Bone marrow (tissue), 2 donors: Measurements from ENCODE around the gene RRAD.

Experiments
- DNase-seq, 2 donors: peaks; one replicate each; lab custom pipeline; 2025; lab: John Stamatoyannopoulos, UW

The RRAD gene

DNA sequence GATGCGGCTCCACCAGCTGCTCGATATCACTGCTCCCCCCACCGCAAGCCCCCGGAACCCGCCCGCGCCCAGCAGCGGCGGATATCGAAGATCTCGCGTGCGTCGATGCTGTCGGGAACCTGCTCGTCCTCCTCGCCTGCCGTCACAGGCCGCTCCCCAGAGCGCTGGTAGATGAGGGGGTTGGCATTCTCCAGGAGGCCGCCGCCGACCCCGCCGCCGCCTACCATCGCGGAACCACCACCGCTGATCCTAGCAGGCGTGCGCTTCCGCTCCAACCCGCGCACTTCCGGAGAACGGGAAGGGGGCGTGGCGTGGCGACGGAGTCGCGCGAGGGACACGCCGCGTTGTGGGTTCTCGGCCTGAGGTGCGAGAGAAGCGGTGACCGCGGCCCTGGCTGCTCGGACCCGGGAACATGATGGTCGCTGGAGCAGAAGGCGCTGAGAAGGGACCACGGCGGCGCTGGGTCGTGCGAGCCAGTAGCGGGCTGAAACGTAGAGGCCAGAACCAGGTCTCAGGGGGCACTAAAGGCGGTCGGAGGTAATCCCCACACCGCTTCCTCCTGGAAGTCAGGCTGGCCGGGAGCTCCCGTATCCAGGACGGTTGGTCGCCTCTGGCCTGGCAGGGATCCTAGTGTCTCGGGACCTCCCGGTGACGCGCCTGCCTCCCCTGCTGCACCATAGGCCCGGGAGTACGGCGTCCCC, 9.0 kb upstream of the RRAD start, which contains the start of gene CIAO2B:
CIAO2B (minus strand) TSS at position 265 of the 701 bp plus-strand sequence; CDS start at position 227, 38 bp downstream.
- peak; percentile 57 to 74 for DNase-seq

DNA sequence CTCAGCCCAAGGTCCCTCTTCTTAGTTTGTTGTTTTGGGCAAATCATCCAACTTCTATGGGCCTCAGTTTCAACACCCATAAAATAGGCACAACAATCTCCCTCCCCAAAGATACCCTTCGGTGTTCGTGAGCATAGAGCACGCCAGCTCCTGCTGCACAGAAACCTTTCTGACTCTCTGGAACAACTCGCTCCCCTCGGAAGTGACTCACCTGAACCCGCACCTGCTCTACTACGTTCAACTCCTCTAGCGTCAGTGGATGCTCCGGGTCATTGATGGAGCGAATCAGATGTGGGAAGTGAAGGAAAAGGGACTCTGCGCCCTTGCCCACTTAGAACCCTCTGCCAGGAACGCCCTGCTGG, 8.4 kb upstream of the RRAD start:
- DNase-seq, result no peak

DNA sequence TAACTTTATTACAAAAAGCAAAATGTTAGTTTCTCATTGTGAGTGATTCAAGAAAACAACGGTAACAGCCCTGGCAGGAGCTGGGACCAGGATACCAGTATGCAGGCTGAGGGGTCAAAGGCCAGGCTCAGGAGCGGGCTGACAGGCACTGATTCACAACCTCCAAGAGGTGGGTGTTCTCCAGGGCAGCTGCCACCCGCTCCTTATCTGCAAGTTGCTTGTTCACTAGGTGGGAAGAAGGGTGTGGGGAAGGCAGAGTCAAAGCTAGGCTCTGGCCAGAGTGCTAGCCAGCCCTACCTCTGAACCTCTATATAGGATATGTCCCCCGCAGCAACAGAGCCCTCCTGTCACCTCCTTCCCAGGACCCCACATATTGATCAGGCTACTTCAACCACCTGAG, 6.7 kb upstream of the RRAD start:
- no peak for DNase-seq

DNA sequence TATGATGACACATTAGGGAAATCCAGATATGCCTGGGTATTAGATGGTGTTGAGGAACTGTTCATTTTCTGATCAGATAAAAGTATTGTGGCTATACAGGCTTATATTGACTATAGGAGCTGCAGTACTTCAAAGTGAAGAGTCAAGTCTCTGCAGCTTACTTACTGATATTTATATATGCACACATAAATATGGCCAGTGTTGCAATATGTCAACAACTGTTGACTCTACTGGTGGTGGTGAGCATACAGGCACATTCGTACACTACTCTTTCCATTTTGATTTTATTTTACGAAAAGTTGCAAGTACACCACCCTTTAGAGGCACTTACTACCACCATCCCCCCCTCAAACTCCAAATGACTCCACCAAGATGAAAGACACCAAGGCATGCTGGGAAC, 6.3 kb upstream of the RRAD start:
- no peak for DNase-seq

DNA sequence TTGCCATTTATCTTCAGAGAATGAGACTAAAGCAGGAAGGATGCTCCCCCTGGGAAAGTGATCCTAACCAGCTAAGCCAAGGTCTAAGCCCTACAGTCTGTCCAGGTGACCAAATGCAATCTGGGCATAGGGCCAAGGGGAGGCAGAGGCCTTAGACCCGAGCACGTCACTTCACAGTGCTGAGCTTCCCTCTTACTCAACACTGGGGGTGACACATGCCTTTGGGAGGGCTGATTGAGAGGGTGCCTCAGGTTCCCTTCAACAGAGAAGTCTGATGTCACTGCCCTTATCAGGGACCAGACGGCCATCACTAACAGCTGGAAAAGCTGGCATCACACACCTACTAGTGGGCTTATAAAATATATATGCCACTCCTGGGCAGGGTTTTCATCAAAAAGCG, 4.9 kb upstream of the RRAD start:
- no peak for DNase-seq

DNA sequence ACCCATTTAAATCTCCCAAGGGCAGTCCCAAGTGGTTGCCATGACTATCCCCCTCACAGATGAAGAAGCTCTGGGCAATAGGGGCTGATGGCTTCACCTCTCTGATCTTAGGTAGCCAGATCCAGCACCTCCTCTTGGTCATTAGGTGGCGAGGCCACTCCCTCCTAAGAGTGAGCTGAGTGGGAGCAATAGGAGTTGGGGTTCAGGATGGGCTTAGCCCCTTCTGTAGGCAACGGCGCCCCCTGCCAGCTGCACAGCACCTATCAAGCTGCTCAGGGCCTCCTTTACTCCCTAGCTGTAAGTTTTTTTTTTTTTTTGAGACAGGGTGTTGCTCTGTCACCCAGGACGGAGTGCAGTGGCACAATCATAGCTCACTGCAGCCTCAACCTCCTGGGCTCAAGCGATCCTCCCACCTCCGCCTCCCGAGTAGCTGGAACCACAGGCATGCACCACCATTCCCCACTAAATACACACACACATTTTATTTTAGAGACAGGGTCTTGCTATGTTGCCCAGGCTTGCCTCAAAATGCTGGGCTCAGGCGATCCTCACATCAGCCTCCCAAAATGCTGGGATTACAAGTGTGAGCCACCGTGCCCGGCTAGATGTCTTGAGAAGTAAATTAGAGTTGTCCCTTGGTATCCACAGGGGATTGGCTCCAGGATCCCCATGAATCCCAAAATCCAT, 3.5 kb upstream of the RRAD start:
- DNase-seq, result no peak

DNA sequence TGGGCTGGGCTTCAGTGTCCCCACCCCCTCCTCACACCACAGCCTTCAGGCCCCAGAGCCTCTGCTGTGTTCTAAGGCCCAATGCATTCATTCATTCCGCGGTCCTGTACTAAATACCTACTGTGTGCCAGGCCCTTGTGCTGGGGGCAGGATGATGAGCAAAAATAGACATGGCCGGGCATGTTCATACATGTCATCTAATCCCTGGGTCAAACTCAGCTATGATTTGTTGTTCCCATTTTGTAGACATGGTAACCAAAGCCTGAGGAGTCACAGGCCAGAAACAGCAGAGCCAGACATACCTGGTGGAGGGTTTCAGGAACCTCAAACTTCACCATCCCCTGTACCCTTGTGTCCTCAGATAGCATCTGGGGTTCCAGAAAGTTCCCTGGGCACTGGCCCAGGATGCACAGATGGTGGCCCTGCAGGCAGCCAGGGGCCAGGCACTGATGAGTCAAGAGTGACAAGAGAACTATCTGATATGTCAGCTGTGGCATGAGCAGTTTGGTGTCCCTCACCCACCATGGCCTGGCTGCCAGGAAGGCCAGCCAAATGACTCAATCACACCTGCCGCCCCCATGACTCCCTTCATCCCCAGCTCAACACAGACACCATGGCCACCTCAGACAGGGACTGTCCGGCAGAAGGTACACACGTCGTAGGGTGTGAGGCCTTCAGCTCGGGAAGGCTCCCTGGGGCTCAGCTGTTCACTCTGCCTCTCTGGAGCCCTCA, 2.7 kb upstream of the RRAD start:
- no peak for DNase-seq

DNA sequence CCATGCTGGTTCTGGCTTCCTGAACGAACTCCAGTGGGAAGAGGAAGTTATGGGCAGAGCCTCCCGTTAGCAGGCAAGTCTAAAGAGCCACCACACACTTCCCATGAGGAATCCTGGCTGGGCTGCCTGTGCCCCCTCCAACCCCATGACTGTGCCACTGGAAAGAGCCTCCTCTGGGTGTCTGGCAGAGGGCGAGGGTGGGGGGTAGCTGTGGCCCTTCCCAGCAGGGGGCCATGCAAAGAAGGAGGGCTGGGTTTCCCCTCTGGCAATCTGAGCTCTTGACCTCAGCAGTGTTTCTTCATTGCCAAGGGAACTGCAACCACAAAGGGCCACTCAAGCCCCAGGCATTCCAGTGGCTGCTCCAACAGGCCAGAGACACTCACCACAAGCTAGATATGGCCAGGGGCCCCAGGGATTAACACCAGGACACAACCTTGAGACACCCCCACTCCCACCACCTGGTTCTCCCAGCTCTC, 1.7 kb upstream of the RRAD start:
- no peak for DNase-seq

DNA sequence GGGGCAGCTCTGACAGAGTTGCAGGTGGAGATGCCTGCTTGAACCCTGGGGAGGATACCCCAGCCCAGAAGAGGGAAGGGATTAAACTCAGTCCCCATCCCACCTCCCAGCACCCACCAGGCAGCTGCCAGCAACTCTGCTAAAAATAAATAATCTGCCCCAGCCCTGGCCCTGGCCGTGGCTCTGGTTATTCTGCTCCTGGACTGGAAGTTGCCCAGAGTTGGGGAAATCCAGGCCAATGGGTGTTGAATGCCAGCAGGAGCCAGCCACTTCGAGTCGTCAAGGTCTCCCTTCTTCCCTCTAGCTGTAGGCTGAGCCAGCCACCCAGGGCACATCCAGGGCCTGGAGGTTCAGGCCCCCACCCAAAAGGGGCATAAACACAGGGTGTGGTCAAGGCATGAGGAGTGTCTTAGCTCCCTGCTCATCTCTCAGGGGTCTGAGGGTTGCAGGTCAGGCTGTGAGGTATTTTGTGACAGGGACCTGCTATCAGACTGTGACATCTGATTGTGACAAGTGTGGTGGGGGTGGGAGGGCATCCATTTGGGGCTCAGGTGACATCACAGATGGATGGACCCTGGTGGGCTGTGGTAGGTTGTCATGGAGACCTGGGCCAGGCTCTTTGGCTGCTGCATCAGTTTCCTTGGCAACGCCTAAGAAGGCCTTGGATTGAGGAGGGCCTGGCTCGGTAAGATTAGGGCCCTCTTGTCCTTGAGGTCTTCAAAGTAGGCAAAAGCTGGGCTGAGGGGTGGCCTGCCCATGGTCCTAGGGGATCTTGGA, 1.0 kb upstream of the RRAD start:
- no peak for DNase-seq

DNA sequence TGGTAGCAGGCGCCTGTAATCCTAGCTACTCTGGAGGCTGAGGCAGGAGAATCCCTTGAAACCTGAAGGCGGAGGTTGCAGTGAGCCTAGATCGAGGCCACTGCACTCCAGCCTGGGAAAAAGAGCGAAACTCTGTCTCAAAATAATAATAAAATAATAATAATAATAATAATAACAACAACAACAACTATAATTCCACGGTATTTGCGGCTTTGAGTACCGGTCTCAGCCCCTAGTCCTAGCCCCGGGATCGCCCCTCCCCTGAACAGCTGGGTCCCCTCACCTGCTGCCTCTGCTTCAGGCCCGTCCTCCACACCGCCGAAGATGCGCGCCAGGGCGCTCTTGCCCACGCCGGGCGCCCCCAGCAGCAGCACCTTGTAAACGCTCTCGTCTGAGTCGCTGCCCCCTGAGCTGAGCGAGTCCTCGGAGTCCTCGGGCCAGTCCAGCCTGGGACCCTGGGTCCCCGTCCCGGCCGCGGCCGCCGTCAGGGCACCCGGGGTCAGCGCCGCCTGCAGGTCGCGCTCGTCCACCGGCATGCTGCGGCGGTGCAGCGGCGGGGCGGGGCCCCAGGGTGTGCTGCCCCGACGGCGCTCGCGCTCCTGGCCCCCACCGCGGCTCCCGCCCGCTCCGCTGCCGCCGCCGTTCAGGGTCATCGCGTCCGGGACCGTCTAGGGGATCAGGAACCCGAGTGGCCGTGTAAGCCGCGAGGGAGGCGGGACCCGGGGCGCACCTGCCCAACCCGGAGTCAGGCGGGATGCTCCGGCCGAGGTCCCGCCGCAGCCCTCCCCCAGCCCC, 611 bp downstream of the RRAD start:
- DNase-seq, result no peak

DNA sequence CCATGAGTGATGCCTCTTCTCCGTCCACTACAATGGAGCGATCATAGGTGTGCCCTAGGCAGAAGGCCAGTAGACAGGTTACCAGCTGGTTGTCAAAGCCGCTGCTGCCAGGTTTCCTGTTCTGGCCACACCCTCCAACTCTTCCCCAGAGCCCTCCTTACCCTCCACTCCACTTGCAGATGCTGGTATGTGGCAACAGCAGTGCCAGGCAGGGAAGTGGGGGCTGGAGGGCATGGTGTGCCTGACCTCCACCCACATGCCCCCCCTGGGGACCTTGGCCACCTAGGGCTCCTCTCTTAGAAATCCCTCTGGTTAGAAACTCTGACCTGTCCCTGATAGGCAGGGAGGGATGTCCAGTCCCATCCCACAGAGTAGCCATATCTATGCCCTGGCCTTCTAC, 1.5 kb downstream of the RRAD start:
- no peak for DNase-seq

DNA sequence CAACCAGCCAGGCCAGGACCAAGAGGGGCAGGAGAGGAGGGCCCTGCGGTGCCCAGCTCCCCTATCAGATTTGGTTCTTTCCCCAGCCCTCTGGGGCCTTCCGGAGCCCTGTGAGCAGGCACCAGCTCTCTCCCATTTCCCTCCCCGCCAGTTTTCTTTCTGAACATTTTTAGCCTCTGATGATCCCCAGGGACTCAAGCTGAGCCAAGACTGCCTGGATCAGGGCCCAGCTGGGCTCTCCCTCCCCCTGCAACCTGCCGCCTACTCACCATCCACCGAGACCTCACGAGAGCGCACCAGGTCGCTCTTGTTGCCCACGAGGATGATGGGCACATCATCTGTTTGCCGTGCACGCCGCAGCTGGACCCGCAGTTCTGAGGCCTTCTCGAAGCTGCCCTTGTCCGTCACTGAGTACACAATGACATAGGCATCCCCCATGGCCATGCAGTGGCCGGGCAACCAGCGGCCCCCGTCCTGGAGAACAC, 2.0 kb downstream of the RRAD start:
- no peak for DNase-seq

DNA sequence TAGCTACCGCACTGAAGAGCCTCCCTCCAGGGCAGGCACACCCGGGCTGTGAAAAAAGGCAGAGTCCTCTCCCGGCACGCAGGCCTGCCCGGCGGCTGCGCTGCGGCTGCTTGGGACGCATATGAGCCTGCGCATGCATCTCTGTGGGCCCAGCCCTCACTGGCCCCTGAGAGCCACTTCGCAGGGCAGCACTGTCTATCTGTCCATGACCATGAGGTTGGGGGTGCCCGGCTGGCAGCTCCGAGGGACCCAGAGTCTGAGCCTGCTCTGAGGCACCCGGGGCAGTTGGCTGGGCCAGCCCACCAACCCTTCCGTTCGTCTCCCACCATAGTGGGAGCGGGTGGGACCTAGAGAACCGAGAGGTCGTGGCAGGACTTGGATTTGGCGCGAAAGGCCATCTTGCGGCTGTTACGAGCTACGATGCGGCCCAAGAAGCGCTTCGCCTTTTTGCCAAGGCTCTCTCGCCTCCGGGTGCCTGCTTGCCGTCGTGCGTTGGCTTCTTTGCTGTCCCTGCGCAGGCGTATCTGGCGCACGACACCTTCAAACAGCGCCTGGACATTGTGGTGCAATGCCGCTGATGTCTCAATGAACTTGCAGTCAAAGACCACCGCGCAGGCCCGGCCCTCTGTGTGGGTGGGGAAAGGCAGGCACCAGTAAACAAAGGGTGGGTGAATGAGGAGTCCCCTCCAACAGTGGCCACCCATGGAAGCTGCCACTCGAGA, 3.4 kb downstream of the RRAD start:
- DNase-seq, result no peak

DNA sequence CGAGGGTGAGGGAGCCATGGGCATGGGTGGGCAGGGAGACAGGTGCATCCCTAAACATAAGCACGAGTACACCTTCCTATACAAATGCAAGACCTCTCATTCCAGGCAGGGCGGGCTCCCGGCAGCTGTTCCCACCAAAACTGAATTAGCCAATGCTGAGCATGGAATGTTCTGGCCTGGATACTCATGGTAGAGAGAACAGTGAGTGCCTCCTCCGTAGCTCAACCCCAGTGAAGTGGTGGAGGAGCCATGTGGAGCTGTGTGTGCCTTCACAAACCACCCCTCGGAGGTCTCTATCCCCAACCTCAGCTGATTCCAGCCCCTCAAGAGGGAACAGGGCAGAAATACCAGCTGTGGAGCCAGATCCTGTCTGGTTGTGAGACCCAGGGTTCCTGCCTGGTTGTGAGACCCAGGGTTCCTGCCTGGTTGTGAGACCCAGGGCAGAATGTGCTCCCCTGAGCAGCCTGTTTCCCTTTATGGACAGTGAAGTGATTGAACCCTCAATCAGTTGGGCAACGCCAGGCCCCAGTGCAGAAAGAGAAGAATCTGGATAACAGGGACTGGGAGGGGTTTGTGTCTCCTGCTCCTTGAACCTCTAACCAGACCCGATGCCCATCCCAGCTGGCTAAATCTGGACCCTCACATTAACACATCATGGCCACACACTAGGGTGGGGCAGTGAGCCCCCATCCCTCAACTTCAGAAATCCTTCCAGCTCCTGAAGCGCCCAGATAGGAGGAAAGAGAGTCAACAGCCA, 4.2 kb downstream of the RRAD start:
- DNase-seq, result no peak

DNA sequence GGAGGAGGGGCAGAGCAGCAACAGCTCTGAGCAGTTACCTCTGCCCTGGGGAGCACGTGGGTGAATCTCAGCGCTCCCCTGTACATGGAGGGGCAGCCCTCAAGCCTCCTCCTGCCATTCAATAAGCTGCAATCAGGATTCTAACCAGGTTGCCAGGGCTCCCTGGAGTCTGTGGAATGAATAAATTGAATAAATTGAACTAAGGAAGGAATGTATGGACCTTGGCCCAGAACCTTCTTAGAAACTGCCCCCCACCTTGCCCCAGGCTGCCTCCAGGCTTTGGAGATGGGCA, 5.1 kb downstream of the RRAD start:
- DNase-seq, result no peak

DNA sequence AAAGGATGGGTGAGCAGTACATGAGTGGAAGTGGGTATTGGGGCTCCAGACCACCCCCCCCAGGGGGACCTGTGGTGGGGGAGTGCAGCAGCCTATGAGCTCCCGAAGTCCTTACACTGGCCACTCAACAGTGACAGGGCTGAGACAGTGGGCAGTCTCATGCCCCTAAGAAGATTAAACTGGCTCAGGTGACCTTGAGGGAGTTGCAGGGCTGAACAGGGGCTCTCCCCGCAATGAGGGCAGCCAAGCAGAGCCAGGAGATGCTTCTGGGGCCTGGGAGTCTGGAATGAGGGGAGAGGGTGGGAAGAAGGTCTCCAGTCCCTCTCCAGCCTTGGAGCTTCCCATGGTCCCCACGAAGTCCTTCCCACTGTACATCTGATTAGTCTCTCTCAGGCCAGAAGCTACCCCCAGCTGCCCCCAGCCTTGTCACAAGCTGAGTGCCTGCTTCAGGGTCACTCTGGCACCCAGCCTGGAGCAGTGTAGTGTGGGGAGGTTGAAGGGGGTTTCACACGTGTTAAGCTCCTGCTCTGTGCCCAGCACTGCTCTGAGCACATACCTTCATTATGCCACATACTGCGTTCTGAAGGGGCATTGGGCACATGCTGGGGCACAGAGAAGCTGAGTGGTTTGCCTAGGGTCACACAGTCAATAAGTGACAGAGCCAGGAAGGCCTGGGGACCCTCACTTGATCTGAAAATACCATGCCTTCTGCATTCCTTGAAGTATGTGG, 5.6 kb downstream of the RRAD start:
- DNase-seq, result no peak

DNA sequence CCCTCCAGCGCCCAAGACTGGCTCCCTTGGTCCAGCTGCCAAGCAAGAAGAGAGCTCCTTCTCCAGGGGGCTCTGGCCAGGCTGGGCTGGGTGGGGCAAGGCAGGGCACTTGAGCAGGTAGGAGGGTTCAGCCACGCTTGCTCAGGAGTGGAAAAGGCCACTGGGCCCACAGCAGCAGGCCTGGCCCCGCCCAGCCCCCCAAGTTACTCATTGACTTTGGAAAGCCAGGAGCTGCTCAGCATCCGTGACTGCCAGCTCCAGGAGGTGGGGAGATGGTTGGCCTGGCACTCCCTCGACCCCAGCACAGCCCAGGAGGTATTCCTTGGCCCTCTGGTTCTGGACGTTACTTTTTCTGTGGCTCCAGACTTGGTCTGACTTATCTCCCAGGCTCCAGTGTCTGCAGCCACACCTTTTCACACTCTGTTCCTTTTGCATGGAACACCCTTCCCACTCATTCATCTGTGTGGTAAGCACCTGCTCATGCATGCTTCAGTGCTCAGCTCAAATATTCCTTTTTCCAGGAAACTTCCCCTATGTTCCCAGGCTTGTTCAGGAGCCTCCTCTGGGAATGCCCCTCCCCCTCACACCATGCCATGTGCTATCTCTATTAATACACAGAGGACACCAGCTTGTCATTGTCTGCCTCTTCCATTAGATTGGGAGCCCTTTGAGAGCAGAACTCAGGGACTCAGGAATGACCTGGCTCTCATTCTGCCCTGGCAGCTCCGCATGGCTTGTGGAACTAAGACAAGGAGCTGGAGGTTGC, 6.3 kb downstream of the RRAD start, which contains the start of gene CDH16:
CDH16 (minus strand) TSS at position 83 of the 766 bp plus-strand sequence. CDS start 820 bp downstream, outside the sequence.
- no peak for DNase-seq

DNA sequence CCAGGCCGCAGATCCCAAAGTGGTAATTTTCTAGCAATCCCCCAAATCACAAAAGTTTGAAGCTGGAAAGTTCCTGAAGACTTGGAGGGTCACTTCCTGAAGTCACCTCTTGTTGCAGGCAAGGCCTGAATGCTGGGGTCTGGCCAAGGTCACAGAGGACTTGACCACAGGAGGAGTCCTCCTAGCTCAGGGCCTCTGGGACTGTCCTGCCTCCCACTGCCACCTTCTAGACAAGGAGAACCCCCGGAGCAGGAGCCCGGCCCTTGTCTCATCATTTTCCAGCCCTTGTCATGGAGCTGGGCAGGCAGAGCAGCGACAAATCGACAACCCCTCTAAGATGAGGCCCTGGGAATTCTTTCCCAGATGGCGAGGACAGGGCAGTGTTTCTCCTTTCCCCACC, 7.0 kb downstream of the RRAD start:
- DNase-seq, result no peak
